DND-41 (cell line): ENCODE results near the gene SHISA7.

Experiments
- EZH2 ChIP-seq: IDR thresholded peaks from 3 replicates; pipeline ENCODE4 v1.6.1; 2012; ENCODE audit warnings: borderline replicate concordance, low read depth, mild to moderate bottlenecking, moderate library complexity, low read length, inconsistent platforms; ENCODE audit not compliant: severe bottlenecking
- TF ChIP-seq, protein P1 (sequence below): IDR thresholded peaks from 2 replicates; pipeline ENCODE4 v1.5.1; 2012; ENCODE audit warnings: borderline replicate concordance, low read length, moderate library complexity, mild to moderate bottlenecking; ENCODE audit not compliant: poor library complexity, severe bottlenecking; ENCODE audit errors: extremely low read depth

DNA sequence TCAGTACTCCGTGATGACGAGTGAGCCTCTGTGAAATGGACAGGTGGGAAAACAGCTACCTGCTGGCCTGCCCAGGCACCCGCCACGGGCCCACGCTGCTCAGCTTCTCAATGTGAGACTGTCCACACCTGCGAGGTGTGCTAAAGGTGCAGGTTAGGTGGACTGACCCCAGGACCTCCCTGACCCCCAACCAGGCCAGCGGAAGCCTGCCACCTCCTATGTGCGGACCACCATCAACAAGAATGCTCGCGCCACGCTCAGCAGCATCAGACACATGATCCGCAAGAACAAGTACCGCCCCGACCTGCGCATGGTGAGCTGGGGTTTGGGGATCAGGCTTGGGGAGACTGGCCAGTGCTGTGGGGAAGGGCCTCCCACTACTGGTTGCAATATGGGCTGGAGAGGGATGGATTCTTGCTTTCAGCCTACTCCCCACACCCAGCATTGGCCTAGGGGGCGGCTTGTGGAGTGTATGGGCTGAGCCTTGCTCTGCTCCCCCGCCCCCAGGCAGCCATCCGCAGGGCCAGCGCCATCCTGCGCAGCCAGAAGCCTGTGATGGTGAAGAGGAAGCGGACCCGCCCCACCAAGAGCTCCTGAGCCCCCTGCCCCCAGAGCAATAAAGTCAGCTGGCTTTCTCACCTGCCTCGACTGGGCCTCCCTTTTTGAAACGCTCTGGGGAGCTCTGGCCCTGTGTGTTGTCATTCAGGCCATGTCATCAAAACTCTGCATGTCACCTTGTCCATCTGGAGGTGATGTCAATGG is 55.2 kb downstream of the SHISA7 start:
- TF ChIP-seq, protein P1, sequence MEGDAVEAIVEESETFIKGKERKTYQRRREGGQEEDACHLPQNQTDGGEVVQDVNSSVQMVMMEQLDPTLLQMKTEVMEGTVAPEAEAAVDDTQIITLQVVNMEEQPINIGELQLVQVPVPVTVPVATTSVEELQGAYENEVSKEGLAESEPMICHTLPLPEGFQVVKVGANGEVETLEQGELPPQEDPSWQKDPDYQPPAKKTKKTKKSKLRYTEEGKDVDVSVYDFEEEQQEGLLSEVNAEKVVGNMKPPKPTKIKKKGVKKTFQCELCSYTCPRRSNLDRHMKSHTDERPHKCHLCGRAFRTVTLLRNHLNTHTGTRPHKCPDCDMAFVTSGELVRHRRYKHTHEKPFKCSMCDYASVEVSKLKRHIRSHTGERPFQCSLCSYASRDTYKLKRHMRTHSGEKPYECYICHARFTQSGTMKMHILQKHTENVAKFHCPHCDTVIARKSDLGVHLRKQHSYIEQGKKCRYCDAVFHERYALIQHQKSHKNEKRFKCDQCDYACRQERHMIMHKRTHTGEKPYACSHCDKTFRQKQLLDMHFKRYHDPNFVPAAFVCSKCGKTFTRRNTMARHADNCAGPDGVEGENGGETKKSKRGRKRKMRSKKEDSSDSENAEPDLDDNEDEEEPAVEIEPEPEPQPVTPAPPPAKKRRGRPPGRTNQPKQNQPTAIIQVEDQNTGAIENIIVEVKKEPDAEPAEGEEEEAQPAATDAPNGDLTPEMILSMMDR = no peak
- TF ChIP-seq EZH2 = no peak
